ENCODE measurements around the gene WDR18. TPM values are rescaled to one million over a fixed set of nuclear protein-coding genes. Genes with fewer than 3 reads are reported as not detected.

The WDR18 gene
- total and polyA plus RNA-seq, 2 donors from 2014 or later: 40.3 to 77.2 TPM

DNA sequence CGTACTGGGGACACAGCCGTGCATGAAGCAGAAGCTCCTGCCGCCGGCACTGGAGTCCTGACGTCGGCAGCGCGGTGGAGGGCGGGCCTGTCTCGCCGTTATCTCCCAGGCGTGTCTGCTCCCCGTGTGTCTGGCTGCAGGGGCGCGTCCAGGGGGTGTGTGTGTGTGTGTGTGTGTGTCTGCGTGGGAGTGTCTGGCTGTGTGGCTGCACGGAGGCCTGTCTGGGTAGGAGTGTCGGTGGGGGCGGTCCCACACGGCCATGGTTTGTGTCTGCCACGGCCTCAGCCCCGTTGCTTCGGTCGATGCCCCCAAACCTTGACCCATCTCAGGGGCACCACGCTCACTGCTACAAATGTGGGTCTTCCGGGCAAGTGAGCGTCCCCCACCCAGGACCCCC lies 40.0 kb upstream of the WDR18 start:
- H3K4me3 ChIP-seq (ENCODE audit: low read length in 3 of 3): no peak overlapping the region

GRCh38 chr19:944663-945241 lies 39.4 kb upstream of the WDR18 start:
- intact Hi-C loops (cut with DNase I): no loop called here
- Histone ChIP-seq H3K36me3 (ENCODE audit: control insufficient read depth in 2 of 3, insufficient read depth in 3 of 3, low read length in 3 of 3) (no peaks in the 10 kb centered on the region), H3K9me3 (ENCODE audit: control insufficient read depth in 2 of 3, insufficient read depth in 1 of 3, low read length in 3 of 3) (no peaks in the 10 kb centered on the region), H3K27ac (ENCODE audit: low read depth in 2 of 2, low read length in 2 of 2) (peak overlapping the region; percentile 25 to 36), H3K4me1 (ENCODE audit: control insufficient read depth in 2 of 3, insufficient read depth in 2 of 3, low read depth in 1 of 3, low read length in 3 of 3) (peaks cover 0 to 44% (median 9%) of the 10 kb centered on the region in 3 donors), H3K4me3 (ENCODE audit: low read length in 3 of 3) (no peak overlapping the region), H3K27me3 (ENCODE audit: control insufficient read depth, insufficient read depth, low read length) (no peaks in the 10 kb centered on the region), H3K9ac (ENCODE audit: low read length in 3 of 3) (no peak overlapping the region)
- TF ChIP-seq, protein P1, sequence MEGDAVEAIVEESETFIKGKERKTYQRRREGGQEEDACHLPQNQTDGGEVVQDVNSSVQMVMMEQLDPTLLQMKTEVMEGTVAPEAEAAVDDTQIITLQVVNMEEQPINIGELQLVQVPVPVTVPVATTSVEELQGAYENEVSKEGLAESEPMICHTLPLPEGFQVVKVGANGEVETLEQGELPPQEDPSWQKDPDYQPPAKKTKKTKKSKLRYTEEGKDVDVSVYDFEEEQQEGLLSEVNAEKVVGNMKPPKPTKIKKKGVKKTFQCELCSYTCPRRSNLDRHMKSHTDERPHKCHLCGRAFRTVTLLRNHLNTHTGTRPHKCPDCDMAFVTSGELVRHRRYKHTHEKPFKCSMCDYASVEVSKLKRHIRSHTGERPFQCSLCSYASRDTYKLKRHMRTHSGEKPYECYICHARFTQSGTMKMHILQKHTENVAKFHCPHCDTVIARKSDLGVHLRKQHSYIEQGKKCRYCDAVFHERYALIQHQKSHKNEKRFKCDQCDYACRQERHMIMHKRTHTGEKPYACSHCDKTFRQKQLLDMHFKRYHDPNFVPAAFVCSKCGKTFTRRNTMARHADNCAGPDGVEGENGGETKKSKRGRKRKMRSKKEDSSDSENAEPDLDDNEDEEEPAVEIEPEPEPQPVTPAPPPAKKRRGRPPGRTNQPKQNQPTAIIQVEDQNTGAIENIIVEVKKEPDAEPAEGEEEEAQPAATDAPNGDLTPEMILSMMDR (IDR thresholded peaks at IDR 0.05; ENCODE audit: borderline replicate concordance, extremely low read depth, insufficient read depth): no peak
- FAIRE-seq: no peak
- DNase-seq: peak in 3 of 5 donors; percentile 70 to 74 (median 70)

More for the DNA sequence above, 40.0 kb upstream of the WDR18 start:
- Histone ChIP-seq H3K9ac (ENCODE audit: low read length in 3 of 3) (no peak overlapping the region), H3K27ac (ENCODE audit: low read depth in 2 of 2, low read length in 2 of 2) (peak overlapping the region; percentile 25 to 36), H3K36me3 (ENCODE audit: control insufficient read depth in 2 of 3, insufficient read depth in 3 of 3, low read length in 3 of 3) (no peaks in the 10 kb centered on the region), H3K9me3 (ENCODE audit: control insufficient read depth in 2 of 3, insufficient read depth in 1 of 3, low read length in 3 of 3) (no peaks in the 10 kb centered on the region), H3K4me1 (ENCODE audit: control insufficient read depth in 2 of 3, insufficient read depth in 2 of 3, low read depth in 1 of 3, low read length in 3 of 3) (peaks cover 0 to 48% (median 9%) of the 10 kb centered on the region in 3 donors), H3K27me3 (ENCODE audit: control insufficient read depth, insufficient read depth, low read length) (no peaks in the 10 kb centered on the region)
- peak; percentile 79 to 96 (median 87) for DNase-seq
- TF ChIP-seq, protein P1 (IDR thresholded peaks at IDR 0.05; ENCODE audit: borderline replicate concordance, extremely low read depth, insufficient read depth): no peak
- intact Hi-C loops (cut with DNase I): no loop called here
- FAIRE-seq: no peak

DNA sequence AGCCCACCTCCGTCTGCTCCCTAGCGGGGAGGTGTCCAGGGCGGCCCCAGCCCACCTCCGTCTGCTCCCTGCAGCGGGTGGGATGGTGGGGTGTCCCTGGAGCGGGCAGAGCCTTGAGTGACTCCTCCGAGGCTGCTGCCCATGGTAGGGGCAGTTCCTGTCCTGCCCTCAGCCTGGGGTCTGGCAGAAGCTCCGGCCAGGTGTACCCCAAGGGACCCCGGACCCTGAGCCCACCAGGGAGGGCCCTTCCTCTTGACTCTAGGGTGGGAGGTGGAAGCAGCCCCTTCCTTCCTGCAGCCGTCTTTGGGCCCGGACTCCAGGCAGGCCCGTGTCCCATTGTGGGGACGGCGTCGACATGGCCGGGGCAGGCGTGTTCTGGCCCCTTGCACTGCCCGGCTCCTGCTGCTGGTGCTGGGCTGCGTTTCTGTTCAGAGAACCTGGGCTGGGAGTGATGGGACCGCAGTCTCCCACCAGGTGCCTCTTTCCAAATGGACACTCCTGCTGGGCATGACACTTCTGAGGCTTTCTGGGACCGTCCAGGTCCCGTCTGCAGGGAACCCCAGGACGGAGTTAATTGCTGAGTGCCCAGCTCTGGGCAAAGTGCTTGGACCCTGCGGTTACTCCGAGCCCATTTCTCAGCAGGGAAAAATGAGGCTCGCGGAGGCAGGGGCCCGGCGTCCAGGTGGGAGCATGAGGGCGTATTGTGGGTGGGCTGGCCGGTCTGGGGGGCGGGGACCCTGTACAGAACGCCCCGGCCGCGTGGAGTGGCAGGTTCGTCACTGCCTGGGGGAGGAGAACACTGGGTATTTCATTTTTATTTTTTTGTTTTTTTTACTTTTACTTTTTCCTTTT lies 38.5 kb upstream of the WDR18 start:
- H3K4me1 ChIP-seq (ENCODE audit: control insufficient read depth in 2 of 3, insufficient read depth in 2 of 3, low read depth in 1 of 3, low read length in 3 of 3): peaks cover 0 to 37% (median 9%) of the 10 kb centered on the region in 3 donors
- FAIRE-seq (no peak), DNase-seq (peak in 2 of 5 donors; percentile 56 to 76)
- no peak overlapping the region for H3K4me3 ChIP-seq (ENCODE audit: low read length in 3 of 3)
- no peaks in the 10 kb centered on the region for H3K27me3 ChIP-seq (ENCODE audit: control insufficient read depth, insufficient read depth, low read length)
- H3K36me3 ChIP-seq (ENCODE audit: control insufficient read depth in 2 of 3, insufficient read depth in 3 of 3, low read length in 3 of 3): no peaks in the 10 kb centered on the region
- intact Hi-C loops (cut with DNase I): no loop called here
- H3K9ac ChIP-seq (ENCODE audit: low read length in 3 of 3): no peak overlapping the region
- no peaks in the 10 kb centered on the region for H3K9me3 ChIP-seq (ENCODE audit: control insufficient read depth in 2 of 3, insufficient read depth in 1 of 3, low read length in 3 of 3)
- H3K27ac ChIP-seq (ENCODE audit: low read depth in 2 of 2, low read length in 2 of 2): peak overlapping the region in 1 of 2 donors; percentile 13
- TF ChIP-seq, protein P1 (IDR thresholded peaks at IDR 0.05; ENCODE audit: borderline replicate concordance, extremely low read depth, insufficient read depth): no peak
